ENCODE results near the gene MAPK14. TPM values are rescaled to one million over a fixed set of nuclear protein-coding genes. Genes with fewer than 3 reads are reported as not detected.
A peak's percentile ranks its signal among the peaks of the same experiment; 100 is the strongest.
"Not testable (repeated sequence)": the region's sequence is repeated elsewhere in the genome, so short reads cannot be mapped to it uniquely, and the experiment has no call there.

The MAPK14 gene
- total RNA-seq, 1 experiment from 2014 or later, result 60.9 TPM

GRCh38 chr6:36083446-36083845 lies 55.8 kb downstream of the MAPK14 start:
- no peak for TF ChIP-seq CTCF (IDR thresholded peaks at IDR 0.05; ENCODE audit: unreplicated experiment)
- Mint-ChIP-seq H3K27ac (ENCODE audit: unreplicated experiment) (no peak overlapping the region), H3K27me3 (ENCODE audit: unreplicated experiment) (no peaks in the 10 kb centered on the region), H3K9me3 (ENCODE audit: low read depth, unreplicated experiment) (peaks cover 20% of the 10 kb centered on the region), H3K4me3 (ENCODE audit: low read depth, unreplicated experiment) (no peak overlapping the region), H3K36me3 (ENCODE audit: insufficient read depth, unreplicated experiment) (peaks cover 58% of the 10 kb centered on the region), H3K4me1 (ENCODE audit: low read depth, unreplicated experiment) (no peaks in the 10 kb centered on the region)
- BruUV-seq (replicated peaks), result no TSS peak
- DNase-seq, result no peak
- intact Hi-C loops (cut with micrococcal nuclease; ENCODE audit: unreplicated experiment), result no loop called here
- CTCF ChIA-PET, result no interaction called here

GRCh38 chr6:36088204-36088603 lies 60.6 kb downstream of the MAPK14 start:
- H3K27me3 Mint-ChIP-seq (ENCODE audit: unreplicated experiment); CTCF ChIA-PET; H3K4me1 Mint-ChIP-seq (ENCODE audit: low read depth, unreplicated experiment); H3K9me3 Mint-ChIP-seq (ENCODE audit: low read depth, unreplicated experiment); intact Hi-C loops (cut with micrococcal nuclease; ENCODE audit: unreplicated experiment); H3K27ac Mint-ChIP-seq (ENCODE audit: unreplicated experiment); BruUV-seq (replicated peaks); H3K4me3 Mint-ChIP-seq (ENCODE audit: low read depth, unreplicated experiment); DNase-seq: not testable (repeated sequence)
- peaks cover 37% of the 10 kb centered on the region for H3K36me3 Mint-ChIP-seq (ENCODE audit: insufficient read depth, unreplicated experiment)

- Mint-ChIP-seq H3K27ac (ENCODE audit: unreplicated experiment) (no peak overlapping the region), H3K4me1 (ENCODE audit: low read depth, unreplicated experiment) (no peaks in the 10 kb centered on the region), H3K4me3 (ENCODE audit: low read depth, unreplicated experiment) (no peak overlapping the region), H3K9me3 (ENCODE audit: low read depth, unreplicated experiment) (peaks cover 5% of the 10 kb centered on the region), H3K36me3 (ENCODE audit: insufficient read depth, unreplicated experiment) (peaks cover 32% of the 10 kb centered on the region), H3K27me3 (ENCODE audit: unreplicated experiment) (no peaks in the 10 kb centered on the region)
- intact Hi-C loops (cut with micrococcal nuclease; ENCODE audit: unreplicated experiment), result no loop called here
- no peak for DNase-seq
- CTCF ChIA-PET, result no interaction called here
- no TSS peak for BruUV-seq (replicated peaks)
- TF ChIP-seq CTCF (IDR thresholded peaks at IDR 0.05; ENCODE audit: unreplicated experiment), result no peak
Measured at GRCh38 chr6:36089048-36089447, 61.4 kb downstream of the MAPK14 start.

- no TSS peak for BruUV-seq (replicated peaks)
- Mint-ChIP-seq H3K27ac (ENCODE audit: unreplicated experiment) (no peak overlapping the region), H3K4me1 (ENCODE audit: low read depth, unreplicated experiment) (peaks cover 27% of the 10 kb centered on the region), H3K36me3 (ENCODE audit: insufficient read depth, unreplicated experiment) (peaks cover 28% of the 10 kb centered on the region), H3K4me3 (ENCODE audit: low read depth, unreplicated experiment) (no peak overlapping the region), H3K27me3 (ENCODE audit: unreplicated experiment) (no peaks in the 10 kb centered on the region), H3K9me3 (ENCODE audit: low read depth, unreplicated experiment) (no peaks in the 10 kb centered on the region)
- CTCF ChIA-PET, result interaction anchor here (0.8 to 3.7 kb wide), 3 partner anchors 9 to 67 kb away, joined by 3 to 33 read pairs (median 4); partner anchors contain the start of gene MAPK14
- no peak for TF ChIP-seq CTCF (IDR thresholded peaks at IDR 0.05; ENCODE audit: unreplicated experiment)
- DNase-seq, result no peak
- intact Hi-C loops (cut with micrococcal nuclease; ENCODE audit: unreplicated experiment), result no loop called here
Measured at GRCh38 chr6:36094238-36094637, 66.6 kb downstream of the MAPK14 start.

- peak overlapping the region; percentile 89 for H3K27ac Mint-ChIP-seq (ENCODE audit: unreplicated experiment)
- peak; percentile 96 for TF ChIP-seq CTCF (IDR thresholded peaks at IDR 0.05; ENCODE audit: unreplicated experiment)
- no TSS peak for BruUV-seq (replicated peaks)
Measured at GRCh38 chr6:36094753-36095496, 67.3 kb downstream of the MAPK14 start.

More at GRCh38 chr6:36094753-36095496, 67.3 kb downstream of the MAPK14 start:
- Mint-ChIP-seq H3K4me3 (ENCODE audit: low read depth, unreplicated experiment) (no peak overlapping the region), H3K9me3 (ENCODE audit: low read depth, unreplicated experiment) (no peaks in the 10 kb centered on the region), H3K4me1 (ENCODE audit: low read depth, unreplicated experiment) (peaks cover 27% of the 10 kb centered on the region), H3K27me3 (ENCODE audit: unreplicated experiment) (no peaks in the 10 kb centered on the region), H3K36me3 (ENCODE audit: insufficient read depth, unreplicated experiment) (peaks cover 28% of the 10 kb centered on the region)
- peak; percentile 87 for DNase-seq
- intact Hi-C loops (cut with micrococcal nuclease; ENCODE audit: unreplicated experiment), result loop anchor here (1.0 to 5.0 kb wide), 2 partner anchors 68 to 123 kb away; partner anchors contain the start of gene MAPK14
- CTCF ChIA-PET, result interaction anchor here (0.6 to 3.7 kb wide), 6 partner anchors 9 to 361 kb away, joined by 3 to 33 read pairs (median 4); partner anchors contain the start of gene MAPK14
